HepG2 (cell line): ENCODE results near the gene TEAD1. TPM values are rescaled to one million over a fixed set of nuclear protein-coding genes. Genes with fewer than 3 reads are reported as not detected.

Experiments used
- ATAC-seq: fragments of 200-7000 bp; cut with Tn5 transposase; 3 replicates; pipeline ENCODE4 v1.9.1; 2020; ENCODE audit warnings: mild to moderate bottlenecking, moderate library complexity
- BruUV-seq: library from RNA; stranded (reverse); fragments of 400-500 nt; replicated peaks from 2 replicates; lab custom pipeline; 2021; lab: Mats Ljungman, UMichigan
- CTCF ChIA-PET: fragments of 300-600 bp; formaldehyde crosslinking; extraction: SDS; loops from one replicate; lab custom pipeline; 2021; ENCODE audit warnings: low total read pairs, inconsistent platforms, low intra/inter-chr PET ratio; lab: Yijun Ruan, JAX
- POLR2A ChIA-PET: fragments of 350-600 bp; sonication (Branson Sonifier 250); formaldehyde crosslinking; loops from one replicate; lab custom pipeline; 2020; ENCODE audit warnings: antibody characterized with exemption, inconsistent platforms; lab: Yijun Ruan, JAX
- DNase-seq: peaks from one replicate; pipeline ENCODE4 v3.0.0-alpha.2; 2015; ENCODE audit warnings: low spot score
- FAIRE-seq: peaks from 3 replicates; lab custom pipeline; 2011; peaks lifted over from hg19 to GRCh38; lab: Jason Lieb, UNC
- H2AFZ ChIP-seq: one replicate; pipeline ENCODE4 v1.6.1; 2011; ENCODE audit warnings: low read length, inconsistent platforms
- H3K27ac ChIP-seq: fragments of 300-600 bp; 3 replicates; pipeline ENCODE4 v1.8.0; 2011; ENCODE audit warnings: mixed run types, mild to moderate bottlenecking, mixed read lengths, low read length, inconsistent platforms; ENCODE audit not compliant: insufficient read depth; ENCODE audit errors: extremely low read length
- H3K27me3 ChIP-seq, 2 experiments: fragments of 200-600 bp in 1 of 2; 2 replicates in 1 of 2; 3 replicates in 1 of 2; pipeline versions ENCODE4 v1.6.0 to v1.8.0; 2011; ENCODE audit warnings: low read length in 2 of 2, mild to moderate bottlenecking in 2 of 2, moderate library complexity in 2 of 2, inconsistent platforms in 1 of 2; ENCODE audit not compliant: insufficient read depth in 2 of 2, control insufficient read depth in 1 of 2
- H3K36me3 ChIP-seq, 2 experiments: fragments of 200-600 bp in 1 of 2; replicated peaks in 1 of 2; 2 replicates in 1 of 2; 3 replicates in 1 of 2; pipeline versions ENCODE4 v1.5.1 to v1.8.0; 2011; ENCODE audit warnings: low read length in 2 of 2, inconsistent platforms in 1 of 2; ENCODE audit not compliant: insufficient read depth in 2 of 2, control insufficient read depth in 1 of 2
- H3K4me1 ChIP-seq: 2 replicates; pipeline ENCODE4 v1.5.1; 2012; ENCODE audit warnings: low read length, inconsistent platforms; ENCODE audit not compliant: insufficient read depth
- H3K4me2 ChIP-seq: 2 replicates; pipeline ENCODE4 v1.6.0; 2011; ENCODE audit warnings: low read depth, low read length, inconsistent platforms
- H3K4me3 ChIP-seq, 3 experiments: fragments of 200-600 bp in 1 of 3; sonication (generic), shearing (Covaris generic) in 1 of 3; replicated peaks in 1 of 3; 2 replicates each; pipeline ENCODE4 v1.5.1; 2011 to 2016; ENCODE audit warnings: low read length in 3 of 3, inconsistent platforms in 2 of 3, low read depth in 2 of 3, mild to moderate bottlenecking in 2 of 3, control low read depth in 1 of 3, mixed read lengths in 1 of 3; ENCODE audit not compliant: insufficient read depth in 1 of 3
- H3K79me2 ChIP-seq: one replicate; pipeline ENCODE4 v1.6.1; 2011; ENCODE audit warnings: low read length, inconsistent platforms; ENCODE audit not compliant: insufficient read depth
- H3K9ac ChIP-seq: 2 replicates; pipeline ENCODE4 v1.6.0; 2011; ENCODE audit warnings: mild to moderate bottlenecking, low read depth, low read length, inconsistent platforms; ENCODE audit not compliant: insufficient read depth
- H3K9me3 ChIP-seq: 2 replicates; pipeline ENCODE4 v1.5.1; 2012; ENCODE audit warnings: mild to moderate bottlenecking, low read length
- H4K20me1 ChIP-seq: 2 replicates; pipeline ENCODE4 v1.6.0; 2011; ENCODE audit warnings: inconsistent platforms, mild to moderate bottlenecking, low read length, moderate library complexity; ENCODE audit not compliant: insufficient read depth
- ADNP ChIP-seq: sonication (generic); formaldehyde crosslinking; IDR thresholded peaks from 2 replicates; pipeline ENCODE4 v1.4.0; 2020; ENCODE audit warnings: missing genetic modification reagents
- CBX1 ChIP-seq: IDR thresholded peaks from one replicate; pipeline ENCODE4 v1.6.1; 2016; ENCODE audit warnings: antibody characterized with exemption, low read depth
- E2F1 ChIP-seq: sonication (generic); formaldehyde crosslinking; IDR thresholded peaks from 2 replicates; pipeline ENCODE4 v1.5.0; 2020; ENCODE audit warnings: missing genetic modification reagents
- HCFC1 ChIP-seq: fragments of 150-350 bp; IDR thresholded peaks from 2 replicates; pipeline ENCODE4 v1.6.1; 2014; ENCODE audit warnings: low read depth, low read length
- HOXA3 ChIP-seq: sonication (generic); formaldehyde crosslinking; IDR thresholded peaks from 2 replicates; pipeline ENCODE4 v1.5.0; 2020; ENCODE audit warnings: missing genetic modification reagents
- IRX3 ChIP-seq: sonication (generic); formaldehyde crosslinking; IDR thresholded peaks from 2 replicates; pipeline ENCODE4 v1.8.1; 2023; ENCODE audit warnings: mild to moderate bottlenecking, low read depth, missing genetic modification reagents, borderline replicate concordance
- RBM22 ChIP-seq: fragments of 200-400 bp; formaldehyde crosslinking; optimal IDR thresholded peaks from 2 replicates; pipeline ENCODE3; 2017; ENCODE audit warnings: mild to moderate bottlenecking, low read length, moderate library complexity
- RFX3 ChIP-seq: IDR thresholded peaks from 2 replicates; pipeline ENCODE4 v1.6.1; 2016; ENCODE audit warnings: missing biosample characterization, missing genetic modification reagents
- RXRA ChIP-seq: sonication (generic); formaldehyde crosslinking; IDR thresholded peaks from 2 replicates; pipeline ENCODE4 v1.5.1; 2020; ENCODE audit warnings: missing genetic modification reagents
- TAF1 ChIP-seq: sonication (generic); formaldehyde crosslinking; IDR thresholded peaks from 2 replicates; pipeline ENCODE4 v1.4.0; 2020; ENCODE audit warnings: missing genetic modification reagents
- ZBTB1 ChIP-seq: sonication (generic); formaldehyde crosslinking; IDR thresholded peaks from 2 replicates; pipeline ENCODE4 v1.4.0; 2020; ENCODE audit warnings: missing genetic modification reagents, borderline replicate concordance
- ZFP62 ChIP-seq: sonication (generic); formaldehyde crosslinking; IDR thresholded peaks from 2 replicates; pipeline ENCODE4 v1.4.0; 2020; ENCODE audit warnings: missing genetic modification reagents
- ZNF180 ChIP-seq: sonication (generic); formaldehyde crosslinking; IDR thresholded peaks from 2 replicates; pipeline ENCODE4 v1.4.0; 2020; ENCODE audit warnings: low read depth, missing genetic modification reagents, borderline replicate concordance
- ZNF564 ChIP-seq: sonication (generic); formaldehyde crosslinking; IDR thresholded peaks from 2 replicates; pipeline ENCODE4 v1.8.1; 2023; ENCODE audit warnings: mild to moderate bottlenecking, missing genetic modification reagents
- ZNF629 ChIP-seq: sonication (generic); formaldehyde crosslinking; conservative IDR thresholded peaks from 2 replicates; pipeline ENCODE4 v1.5.0; 2020; ENCODE audit warnings: missing genetic modification reagents
- ZNF713 ChIP-seq: sonication (generic); formaldehyde crosslinking; IDR thresholded peaks from 2 replicates; pipeline ENCODE4 v1.4.0; 2020; ENCODE audit warnings: mild to moderate bottlenecking, missing genetic modification reagents
- ZNF720 ChIP-seq: sonication (generic); formaldehyde crosslinking; IDR thresholded peaks from 2 replicates; pipeline ENCODE4 v1.4.0; 2020; ENCODE audit warnings: missing genetic modification reagents
- ZNF878 ChIP-seq: sonication (generic); formaldehyde crosslinking; IDR thresholded peaks from 2 replicates; pipeline ENCODE4 v1.8.1; 2023; ENCODE audit warnings: mild to moderate bottlenecking, missing genetic modification reagents, moderate library complexity
- ZNF891 ChIP-seq: sonication (generic); formaldehyde crosslinking; IDR thresholded peaks from 2 replicates; pipeline ENCODE4 v1.5.0; 2020; ENCODE audit warnings: mild to moderate bottlenecking, missing genetic modification reagents
- ZSCAN30 ChIP-seq: sonication (generic); formaldehyde crosslinking; IDR thresholded peaks from 2 replicates; pipeline ENCODE4 v1.5.0; 2020; ENCODE audit warnings: mild to moderate bottlenecking, missing genetic modification reagents
- WGBS: methylation state at CpG from one replicate; pipeline ENCODE4 v1.1.6; 2017; ENCODE audit warnings: low lambda C conversion rate; 5-methylcytosine and 5-hydroxymethylcytosine counted together
- in situ Hi-C: cut with HindIII; loops from 2 replicates; pipeline ENCODE4 v1.10.0; 2017; ENCODE audit warnings: low pct_unique_long_range_greater_than_20kb; ENCODE audit not compliant: extremely low pct_ligation_motif_present
- intact Hi-C: fragments of 100-400 bp; cut with micrococcal nuclease; formaldehyde crosslinking; loops from one replicate; pipeline ENCODE4 v1.10.0; 2022; ENCODE audit not compliant: unreplicated experiment
- polyA plus RNA-seq, 8 experiments: library from polyadenylated mRNA; depleted of rRNA in 3 of 8; stranded (reverse) in 7 of 8; unstranded in 1 of 8; fragments of >200 nt; fragmentation: Illumina TruSeq in 4 of 8; extraction: Trizol in 4 of 8; gene quantifications; 2 replicates each; pipeline versions ENCODE4 v1.2.1 to v1.2.3, GENCODE V29; 2011 to 2016; ENCODE audit warnings: low read depth in 4 of 8, missing spikeins in 1 of 8, mixed read lengths in 1 of 8; ENCODE audit not compliant: insufficient read depth in 1 of 8
- total RNA-seq, 5 experiments: library from RNA; depleted of rRNA; stranded (reverse); fragments of >200 nt; fragmentation: Illumina TruSeq; extraction: Trizol; gene quantifications; 2 replicates each; pipeline ENCODE4 v1.2.3, GENCODE V29; 2016; ENCODE audit warnings: low read depth in 1 of 5

Gene TEAD1
- total and polyA plus RNA-seq, 2 of the 13 experiments (the other 11 are each of a cell fraction or from before 2014, with no cell fraction given) = 20.1 to 30.5 TPM

GRCh38 chr11:12786891-12787290, 112.7 kb downstream of the TEAD1 start:
- BruUV-seq = no TSS peak

GRCh38 chr11:12787847-12788246, 113.6 kb downstream of the TEAD1 start:
- intact Hi-C loops = no loop called here
- in situ Hi-C loops = no loop called here
- ATAC-seq (no peak), FAIRE-seq (no peak), DNase-seq (no peak)
- no peaks in the 10 kb centered on the region for H4K20me1 ChIP-seq
- BruUV-seq = no TSS peak
- 98% methylated on average over 9 of the region's 9 CpGs for WGBS
- H3K4me1 ChIP-seq = no peaks in the 10 kb centered on the region
- CTCF ChIA-PET = no interaction called here
- no peaks in the 10 kb centered on the region for H3K27me3 ChIP-seq
- no peak overlapping the region for H3K9ac ChIP-seq
- no peak overlapping the region for H3K27ac ChIP-seq
- no peaks in the 10 kb centered on the region for H3K9me3 ChIP-seq
- TF ChIP-seq HCFC1 (no peak), ZNF878 (CRISPR knock-in tag) (no peak), ZBTB1 (CRISPR knock-in tag) (no peak), ZNF713 (CRISPR knock-in tag) (no peak), ADNP (CRISPR knock-in tag) (no peak), TAF1 (CRISPR knock-in tag) (no peak), E2F1 (no peak), HOXA3 (no peak), RBM22 (no peak), ZNF564 (no peak), ZNF891 (CRISPR knock-in tag) (no peak), CBX1 (no peak), ZNF629 (CRISPR knock-in tag) (no peak), RFX3 (no peak), ZSCAN30 (CRISPR knock-in tag) (no peak), RXRA (no peak)
- no peak overlapping the region for H3K4me3 ChIP-seq
- no peak overlapping the region for H2AFZ ChIP-seq
- H3K79me2 ChIP-seq = peaks cover 4% of the 10 kb centered on the region
- POLR2A ChIA-PET = interaction anchor here (0.7 kb wide), 1 partner anchor 9 kb away, joined by 3 read pairs; no protein-coding TSS in a partner anchor
- H3K36me3 ChIP-seq = peaks cover 0 to 2% of the 10 kb centered on the region in 2 experiments; a peak in 4 of 5 replicates
- H3K4me2 ChIP-seq = no peak overlapping the region

More at GRCh38 chr11:12786891-12787290, 112.7 kb downstream of the TEAD1 start:
- POLR2A ChIA-PET = no interaction called here
- Histone ChIP-seq H3K9ac (no peak overlapping the region), H3K4me1 (no peaks in the 10 kb centered on the region), H3K79me2 (peaks cover 4% of the 10 kb centered on the region), H2AFZ (no peak overlapping the region), H3K9me3 (no peaks in the 10 kb centered on the region), H3K36me3 (peaks cover 0 to 2% of the 10 kb centered on the region in 2 experiments; a peak in 4 of 5 replicates), H3K4me3 (no peak overlapping the region), H3K27me3 (no peaks in the 10 kb centered on the region), H4K20me1 (no peaks in the 10 kb centered on the region), H3K4me2 (no peak overlapping the region), H3K27ac (no peak overlapping the region)
- FAIRE-seq = no peak
- no peak for ATAC-seq
- CTCF ChIA-PET = no interaction called here
- TF ChIP-seq ZNF720 (CRISPR knock-in tag) (no peak), ZFP62 (CRISPR knock-in tag) (no peak), ZNF180 (no peak), IRX3 (CRISPR knock-in tag) (no peak)
- intact Hi-C loops (no loop called here), in situ Hi-C loops (no loop called here)
- WGBS = 98% methylated on average over 4 of the region's 5 CpGs
- no peak for DNase-seq
